Measurements from ENCODE around the gene KLK3. TPM values are rescaled to one million over a fixed set of nuclear protein-coding genes. Genes with fewer than 3 reads are reported as not detected.

KLK3 gene
- total RNA-seq, 1 experiment from 2014 or later: not detected

DNA sequence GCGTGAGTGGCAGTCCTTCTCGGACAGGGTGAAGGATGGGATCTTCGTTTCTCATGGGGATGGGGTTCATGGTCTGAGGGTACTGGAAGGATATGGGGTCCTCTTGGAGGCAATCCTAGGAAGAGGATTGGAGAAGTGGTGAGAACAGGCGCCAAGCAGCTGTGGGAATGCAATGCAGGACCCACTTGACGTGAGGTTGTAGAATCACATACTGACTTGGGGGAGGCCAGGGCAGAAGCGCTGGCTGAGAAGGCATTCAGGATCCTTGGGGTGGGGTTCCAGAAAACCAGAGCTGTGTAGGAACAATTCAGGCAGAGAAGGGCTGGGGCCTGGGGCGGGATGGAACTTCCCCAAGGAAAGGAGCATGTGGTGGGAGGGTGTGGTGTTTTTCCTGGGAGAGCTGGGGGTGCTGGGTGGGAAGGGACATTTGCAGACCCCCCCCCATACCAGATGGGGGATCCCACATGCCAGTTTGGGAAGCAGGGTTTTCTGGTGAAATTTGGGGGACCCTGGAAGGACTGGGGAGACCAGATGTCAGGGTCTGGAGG, 32.0 kb upstream of the KLK3 start:
- intact Hi-C loops (cut with micrococcal nuclease; ENCODE audit: unreplicated experiment) (no loop called here), in situ Hi-C loops (cut with HindIII; ENCODE audit: low pct_unique_long_range_greater_than_20kb, low sequenced_read_pairs) (no loop called here)
- H3K27ac ChIP-seq (ENCODE audit: low read length): no peak overlapping the region
- H3K4me3 ChIP-seq (ENCODE audit: low read depth in 2 of 2, low read length in 2 of 2): no peak overlapping the region
- no peaks in the 10 kb centered on the region for H3K36me3 ChIP-seq (ENCODE audit: control insufficient read depth, insufficient read depth, low read length)
- H3K27me3 ChIP-seq (ENCODE audit: control insufficient read depth, insufficient read depth, low read length): no peaks in the 10 kb centered on the region; the same call in 1 of the 2 replicates
- no peak for TF ChIP-seq TCF7L2 (IDR thresholded peaks at IDR 0.05; ENCODE audit: low read depth, low read length)
- TF ChIP-seq SIN3A (IDR thresholded peaks at IDR 0.05; ENCODE audit: borderline replicate concordance, insufficient read depth, low read depth, low read length): no peak
- TF ChIP-seq, protein P1, sequence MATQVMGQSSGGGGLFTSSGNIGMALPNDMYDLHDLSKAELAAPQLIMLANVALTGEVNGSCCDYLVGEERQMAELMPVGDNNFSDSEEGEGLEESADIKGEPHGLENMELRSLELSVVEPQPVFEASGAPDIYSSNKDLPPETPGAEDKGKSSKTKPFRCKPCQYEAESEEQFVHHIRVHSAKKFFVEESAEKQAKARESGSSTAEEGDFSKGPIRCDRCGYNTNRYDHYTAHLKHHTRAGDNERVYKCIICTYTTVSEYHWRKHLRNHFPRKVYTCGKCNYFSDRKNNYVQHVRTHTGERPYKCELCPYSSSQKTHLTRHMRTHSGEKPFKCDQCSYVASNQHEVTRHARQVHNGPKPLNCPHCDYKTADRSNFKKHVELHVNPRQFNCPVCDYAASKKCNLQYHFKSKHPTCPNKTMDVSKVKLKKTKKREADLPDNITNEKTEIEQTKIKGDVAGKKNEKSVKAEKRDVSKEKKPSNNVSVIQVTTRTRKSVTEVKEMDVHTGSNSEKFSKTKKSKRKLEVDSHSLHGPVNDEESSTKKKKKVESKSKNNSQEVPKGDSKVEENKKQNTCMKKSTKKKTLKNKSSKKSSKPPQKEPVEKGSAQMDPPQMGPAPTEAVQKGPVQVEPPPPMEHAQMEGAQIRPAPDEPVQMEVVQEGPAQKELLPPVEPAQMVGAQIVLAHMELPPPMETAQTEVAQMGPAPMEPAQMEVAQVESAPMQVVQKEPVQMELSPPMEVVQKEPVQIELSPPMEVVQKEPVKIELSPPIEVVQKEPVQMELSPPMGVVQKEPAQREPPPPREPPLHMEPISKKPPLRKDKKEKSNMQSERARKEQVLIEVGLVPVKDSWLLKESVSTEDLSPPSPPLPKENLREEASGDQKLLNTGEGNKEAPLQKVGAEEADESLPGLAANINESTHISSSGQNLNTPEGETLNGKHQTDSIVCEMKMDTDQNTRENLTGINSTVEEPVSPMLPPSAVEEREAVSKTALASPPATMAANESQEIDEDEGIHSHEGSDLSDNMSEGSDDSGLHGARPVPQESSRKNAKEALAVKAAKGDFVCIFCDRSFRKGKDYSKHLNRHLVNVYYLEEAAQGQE (IDR thresholded peaks at IDR 0.05; ENCODE audit: insufficient read depth in 1 of 2, low read depth in 2 of 2, low read length in 1 of 2): no peak
- TF ChIP-seq POLR2AphosphoS5 (IDR thresholded peaks at IDR 0.05; ENCODE audit: low read depth, low read length): no peak
- TF ChIP-seq CTCF (IDR thresholded peaks at IDR 0.05): no peak
- ChIA-PET CTCF (no interaction called here), POLR2A (no interaction called here)
- no peak for ATAC-seq
- H3K9me3 ChIP-seq (ENCODE audit: control insufficient read depth, insufficient read depth, low read depth, low read length): no peaks in the 10 kb centered on the region
- H3K4me1 ChIP-seq (ENCODE audit: control insufficient read depth, insufficient read depth, low read length): no peaks in the 10 kb centered on the region
- no TSS peak for BruUV-seq (replicated peaks)
- no peak for DNase-seq (ENCODE audit: low read depth, low spot score)

GRCh38 chr19:50823389-50824042, 31.2 kb upstream of the KLK3 start, which contains the start of gene KLK1:
Gene KLK1 (minus strand): TSS chr19:50823787. CDS start chr19:50823748, 39 bp downstream.
- H3K4me3 ChIP-seq (ENCODE audit: low read depth in 2 of 2, low read length in 2 of 2): no peak within 1 kb of the TSS
- no TSS peak for BruUV-seq (replicated peaks)
- ChIA-PET CTCF (no interaction called here), POLR2A (no interaction called here)
- H3K36me3 ChIP-seq (ENCODE audit: control insufficient read depth, insufficient read depth, low read length): no peaks in the 10 kb centered on the region
- no peak for TF ChIP-seq POLR2AphosphoS5 (IDR thresholded peaks at IDR 0.05; ENCODE audit: low read depth, low read length)
- no peak for TF ChIP-seq CTCF (IDR thresholded peaks at IDR 0.05)
- no peak for TF ChIP-seq SIN3A (IDR thresholded peaks at IDR 0.05; ENCODE audit: borderline replicate concordance, insufficient read depth, low read depth, low read length)
- TF ChIP-seq, protein P1 (IDR thresholded peaks at IDR 0.05; ENCODE audit: insufficient read depth in 1 of 2, low read depth in 2 of 2, low read length in 1 of 2): no peak
- no peak for TF ChIP-seq TCF7L2 (IDR thresholded peaks at IDR 0.05; ENCODE audit: low read depth, low read length)
- H3K27ac ChIP-seq (ENCODE audit: low read length): no peak within 1 kb of the TSS
- ATAC-seq (no peak), DNase-seq (ENCODE audit: low read depth, low spot score) (no peak)
- no peaks in the 10 kb centered on the region; the same call in 1 of the 2 replicates for H3K27me3 ChIP-seq (ENCODE audit: control insufficient read depth, insufficient read depth, low read length)
- H3K4me1 ChIP-seq (ENCODE audit: control insufficient read depth, insufficient read depth, low read length): no peaks in the 10 kb centered on the region
- intact Hi-C loops (cut with micrococcal nuclease; ENCODE audit: unreplicated experiment): no loop called here
- H3K9me3 ChIP-seq (ENCODE audit: control insufficient read depth, insufficient read depth, low read depth, low read length): no peaks in the 10 kb centered on the region
- in situ Hi-C loops (cut with HindIII; ENCODE audit: low pct_unique_long_range_greater_than_20kb, low sequenced_read_pairs): no loop called here
